ENCODE data around the gene LTK.

- TF ChIP-seq EZH2 (IDR thresholded peaks at IDR 0.05) (no peak), CTCF (IDR thresholded peaks at IDR 0.05) (no peak), EZH2phosphoT487 (IDR thresholded peaks at IDR 0.05) (no peak)
Measured at GRCh38 chr15:41482110-41482877, 31.3 kb downstream of the LTK start.
